Measurements from ENCODE around the gene ROR2. TPM values are rescaled to one million over a fixed set of nuclear protein-coding genes. Genes with fewer than 3 reads are reported as not detected.
"Not testable (repeated sequence)": the region's sequence is repeated elsewhere in the genome, so short reads cannot be mapped to it uniquely, and the experiment has no call there.

ROR2 gene
- total RNA-seq, 2 experiments from 2014 or later = 0.08 to 0.14 TPM

DNA sequence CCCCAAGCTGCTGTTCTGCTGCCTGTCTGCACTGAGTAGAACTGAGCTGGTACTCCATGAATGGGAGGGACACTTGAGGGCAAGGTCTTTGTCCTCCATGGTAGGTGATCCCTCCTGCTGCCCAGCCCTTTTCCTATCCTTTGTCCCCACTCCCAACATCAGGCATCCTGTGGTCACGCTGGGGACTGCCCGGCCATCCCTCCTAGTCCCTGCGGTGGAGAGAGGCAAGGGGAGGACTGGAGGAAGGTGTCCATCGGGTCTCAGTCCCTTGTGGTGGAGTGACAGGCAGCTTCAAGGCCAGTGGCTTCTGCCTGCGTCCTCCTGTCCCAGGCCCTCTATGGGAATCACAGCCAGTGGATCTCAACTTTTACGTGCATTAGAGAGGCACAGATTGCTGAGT is 25.9 kb downstream of the ROR2 start:
- ATAC-seq (ENCODE audit: low read depth) = no peak
- POLR2A ChIA-PET = no interaction called here
- Mint-ChIP-seq H3K27me3 (peaks cover 20% of the 10 kb centered on the region), H3K9me3 (peaks cover 6% of the 10 kb centered on the region), H3K36me3 (no peaks in the 10 kb centered on the region), H3K27ac (no peak overlapping the region), H3K4me3 (no peak overlapping the region), H3K4me1 (no peaks in the 10 kb centered on the region)
- no peak for DNase-seq

DNA sequence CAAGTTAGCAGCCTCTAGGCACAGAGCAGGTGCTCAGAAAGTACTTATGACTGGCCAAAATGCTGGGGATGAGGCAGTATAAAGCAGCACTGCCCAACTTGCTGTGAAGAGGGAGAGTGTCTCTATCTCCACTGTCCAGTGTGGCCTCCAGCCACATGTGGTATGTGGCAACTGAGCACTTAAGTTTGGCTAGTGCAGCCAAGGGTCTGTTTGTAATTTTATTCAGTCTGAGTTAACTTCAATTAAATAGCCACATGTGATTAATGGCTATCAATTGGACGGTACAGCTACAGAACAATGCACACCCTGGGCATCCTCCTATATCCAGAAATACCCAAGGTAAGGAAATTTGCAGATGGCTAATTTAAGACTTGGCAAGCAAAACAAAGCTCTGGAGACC is 26.9 kb downstream of the ROR2 start:
- ATAC-seq (ENCODE audit: low read depth) (no peak), DNase-seq (no peak)
- peaks cover 6% of the 10 kb centered on the region for H3K9me3 Mint-ChIP-seq
- H3K27ac Mint-ChIP-seq = no peak overlapping the region
- no peaks in the 10 kb centered on the region for H3K4me1 Mint-ChIP-seq
- POLR2A ChIA-PET = no interaction called here
- H3K27me3 Mint-ChIP-seq = peaks cover 24% of the 10 kb centered on the region
- H3K36me3 Mint-ChIP-seq = no peaks in the 10 kb centered on the region
- H3K4me3 Mint-ChIP-seq = no peak overlapping the region

DNA sequence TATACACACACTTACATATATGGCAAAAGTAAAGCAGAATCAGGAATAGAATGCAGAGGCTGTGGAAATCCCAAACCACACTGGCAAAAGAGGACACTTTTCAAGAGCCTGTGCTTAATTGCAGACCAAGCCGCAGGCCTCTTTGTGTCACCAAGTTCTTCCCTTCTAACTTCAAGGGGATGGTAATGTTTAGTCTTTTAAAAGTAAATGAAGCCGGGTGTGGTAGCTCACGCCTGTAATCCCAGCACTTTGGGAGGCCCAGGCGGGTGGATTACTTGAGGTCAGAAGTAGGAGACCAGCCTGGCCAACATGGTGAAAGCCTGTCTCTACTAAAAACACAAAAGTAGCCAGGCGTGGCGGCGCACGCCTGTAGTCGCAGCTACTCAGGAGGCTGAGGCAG is 28.7 kb downstream of the ROR2 start:
- Mint-ChIP-seq H3K4me3 (no peak overlapping the region), H3K36me3 (no peaks in the 10 kb centered on the region), H3K9me3 (no peaks in the 10 kb centered on the region), H3K4me1 (no peaks in the 10 kb centered on the region), H3K27me3 (peaks cover 26% of the 10 kb centered on the region), H3K27ac (no peak overlapping the region)
- ATAC-seq (ENCODE audit: low read depth) (no peak), DNase-seq (no peak)
- POLR2A ChIA-PET = no interaction called here

DNA sequence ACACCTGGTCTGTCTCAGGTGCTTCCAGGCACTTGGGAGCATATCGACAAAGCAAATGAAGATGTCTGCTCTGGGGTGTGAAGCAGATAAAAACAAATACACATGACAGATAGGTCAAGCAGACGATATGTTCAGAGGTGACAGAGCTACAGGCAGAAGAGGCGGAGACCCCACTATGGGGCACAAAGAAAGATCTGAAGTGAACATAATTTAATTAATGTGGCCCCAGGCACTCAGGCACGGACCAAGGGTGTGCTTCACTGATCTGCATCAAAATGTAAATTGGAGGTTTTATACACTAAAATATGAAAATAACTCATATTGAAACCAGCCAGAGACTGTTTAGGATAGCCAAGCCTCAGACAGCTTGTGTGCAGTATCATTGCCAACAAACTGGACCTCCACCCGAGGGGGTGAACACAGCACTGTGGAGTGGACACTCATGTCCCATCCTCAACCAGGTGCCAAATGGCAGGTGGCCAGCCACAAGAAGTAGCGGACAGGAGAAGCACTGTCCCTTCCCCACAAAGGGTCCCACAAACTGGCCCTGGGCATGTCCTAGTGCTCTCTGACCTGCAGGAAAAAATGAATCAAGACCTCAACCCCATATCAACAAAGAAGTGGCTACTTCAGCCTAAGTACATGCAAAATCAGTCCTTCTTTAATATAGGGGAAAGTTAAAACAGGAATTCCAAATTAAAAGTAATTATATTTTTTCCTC is 29.2 kb downstream of the ROR2 start:
- no peak for DNase-seq
- Mint-ChIP-seq H3K9me3 (no peaks in the 10 kb centered on the region), H3K36me3 (no peaks in the 10 kb centered on the region), H3K27me3 (peaks cover 28% of the 10 kb centered on the region), H3K4me3 (no peak overlapping the region), H3K4me1 (no peaks in the 10 kb centered on the region), H3K27ac (no peak overlapping the region)
- POLR2A ChIA-PET = no interaction called here
- no peak for ATAC-seq (ENCODE audit: low read depth)

DNA sequence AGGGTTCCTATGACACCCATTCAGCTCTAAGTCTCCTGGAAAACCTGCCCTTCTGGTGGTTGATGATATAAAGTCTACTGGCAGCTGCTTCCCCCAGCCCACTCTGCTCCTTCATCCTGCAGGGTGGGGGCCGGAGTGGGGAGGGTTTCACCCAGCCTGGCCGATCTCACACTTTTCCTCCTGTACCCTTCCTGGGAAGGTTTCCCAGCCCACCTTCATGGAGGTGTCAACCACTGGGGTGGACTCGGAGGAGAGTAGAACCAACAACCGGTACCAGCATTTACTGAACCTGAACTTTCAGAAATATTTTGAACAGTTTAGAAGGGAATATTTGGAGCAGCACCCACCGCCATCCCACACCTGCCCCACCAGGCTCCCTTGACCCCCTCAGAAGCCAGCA is 30.4 kb downstream of the ROR2 start:
- peaks cover 29% of the 10 kb centered on the region for H3K27me3 Mint-ChIP-seq
- no peaks in the 10 kb centered on the region for H3K9me3 Mint-ChIP-seq
- no peak for DNase-seq
- POLR2A ChIA-PET = no interaction called here
- H3K4me1 Mint-ChIP-seq = no peaks in the 10 kb centered on the region
- no peaks in the 10 kb centered on the region for H3K36me3 Mint-ChIP-seq
- no peak overlapping the region for H3K4me3 Mint-ChIP-seq
- H3K27ac Mint-ChIP-seq = no peak overlapping the region
- no peak for ATAC-seq (ENCODE audit: low read depth)

DNA sequence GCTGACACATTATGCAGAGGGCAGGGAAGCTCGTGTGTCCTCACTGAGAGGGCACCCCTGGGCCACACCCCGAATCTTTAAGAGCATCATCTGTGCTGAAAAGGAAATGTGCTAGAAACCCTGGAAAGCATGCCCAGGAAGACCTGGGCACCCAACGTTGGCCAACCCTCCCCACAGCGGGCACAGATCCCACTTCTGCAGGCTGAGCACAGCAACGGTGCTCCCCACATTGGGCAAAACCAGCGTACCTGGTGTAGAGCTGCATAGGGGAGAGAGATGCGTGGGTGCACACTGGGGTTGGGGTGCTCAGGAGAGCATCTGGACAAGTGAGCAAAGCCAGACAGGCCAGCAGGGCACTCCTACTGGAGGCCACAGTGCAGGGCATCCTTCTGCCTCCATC is 32.6 kb downstream of the ROR2 start:
- Mint-ChIP-seq H3K27ac (no peak overlapping the region), H3K4me1 (no peaks in the 10 kb centered on the region), H3K36me3 (no peaks in the 10 kb centered on the region), H3K27me3 (peaks cover 24% of the 10 kb centered on the region), H3K4me3 (no peak overlapping the region), H3K9me3 (no peaks in the 10 kb centered on the region)
- ATAC-seq (ENCODE audit: low read depth) (no peak), DNase-seq (no peak)
- POLR2A ChIA-PET = interaction anchor here (0.6 kb wide), 1 partner anchor 737 kb away, joined by 3 read pairs; no protein-coding TSS in a partner anchor

DNA sequence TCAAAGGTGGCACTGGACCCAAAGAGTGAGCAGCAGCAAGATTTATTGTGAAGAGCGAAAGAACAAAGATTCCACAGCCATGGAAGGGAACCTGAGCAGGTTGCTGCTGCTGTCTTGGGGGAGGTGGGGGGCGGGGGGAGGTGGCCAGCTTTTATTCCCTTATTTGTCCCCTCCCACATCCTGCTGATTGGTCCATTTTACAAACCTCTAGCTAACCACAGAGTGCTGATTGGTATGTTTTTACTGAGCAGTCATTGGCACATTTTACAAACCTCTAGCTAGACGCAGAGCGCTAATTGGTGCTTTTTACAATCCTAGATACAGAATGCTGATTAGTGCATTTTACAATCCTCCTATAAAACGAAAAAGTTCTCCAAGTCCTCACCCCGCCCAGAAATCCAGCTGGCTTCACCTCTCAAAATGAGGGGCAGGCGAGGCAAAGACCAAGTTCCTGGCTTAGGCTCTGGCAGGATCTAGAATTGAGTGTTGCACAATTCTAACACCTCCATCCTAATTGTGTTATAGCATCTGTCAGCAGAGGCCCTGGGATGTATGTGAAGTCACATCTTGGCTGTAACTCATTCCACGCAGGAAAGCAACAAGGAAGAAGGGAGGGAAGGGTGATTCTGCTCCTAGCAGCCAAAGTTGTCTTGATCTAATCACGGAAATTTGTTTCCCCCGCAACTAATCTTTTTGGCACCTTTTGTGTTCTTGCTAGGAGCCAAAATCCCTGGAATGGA is 34.3 kb downstream of the ROR2 start:
- H3K4me3 Mint-ChIP-seq = no peak overlapping the region
- no peak overlapping the region for H3K27ac Mint-ChIP-seq
- H3K36me3 Mint-ChIP-seq = no peaks in the 10 kb centered on the region
- POLR2A ChIA-PET = no interaction called here
- H3K27me3 Mint-ChIP-seq = peaks cover 34% of the 10 kb centered on the region
- ATAC-seq (ENCODE audit: low read depth) = no peak
- H3K4me1 Mint-ChIP-seq = peaks cover 2% of the 10 kb centered on the region
- H3K9me3 Mint-ChIP-seq = no peaks in the 10 kb centered on the region
- no peak for DNase-seq

DNA sequence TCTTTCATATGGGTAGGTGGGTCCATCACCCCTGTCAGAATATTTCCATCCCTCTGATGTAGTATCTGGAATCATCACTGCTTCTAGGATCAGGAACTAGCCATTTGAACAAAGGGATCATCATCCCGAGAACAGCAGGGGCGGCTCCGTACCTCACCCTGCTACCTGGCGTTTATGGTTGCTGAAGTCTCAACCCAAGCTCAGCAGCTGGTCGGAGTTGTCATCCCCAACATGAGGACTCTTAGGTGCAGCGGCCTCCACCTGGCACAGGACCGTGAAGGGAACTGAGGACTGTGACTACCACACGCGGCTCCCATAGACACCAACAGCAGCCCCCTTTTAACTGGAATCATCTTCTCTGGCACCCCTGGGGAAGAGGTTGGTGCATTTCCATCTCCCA is 35.1 kb downstream of the ROR2 start:
- no peak overlapping the region for H3K4me3 Mint-ChIP-seq
- no peaks in the 10 kb centered on the region for H3K36me3 Mint-ChIP-seq
- peaks cover 39% of the 10 kb centered on the region for H3K27me3 Mint-ChIP-seq
- POLR2A ChIA-PET = no interaction called here
- DNase-seq (no peak), ATAC-seq (ENCODE audit: low read depth) (no peak)
- H3K27ac Mint-ChIP-seq = no peak overlapping the region
- H3K9me3 Mint-ChIP-seq = no peaks in the 10 kb centered on the region
- peaks cover 2% of the 10 kb centered on the region for H3K4me1 Mint-ChIP-seq

DNA sequence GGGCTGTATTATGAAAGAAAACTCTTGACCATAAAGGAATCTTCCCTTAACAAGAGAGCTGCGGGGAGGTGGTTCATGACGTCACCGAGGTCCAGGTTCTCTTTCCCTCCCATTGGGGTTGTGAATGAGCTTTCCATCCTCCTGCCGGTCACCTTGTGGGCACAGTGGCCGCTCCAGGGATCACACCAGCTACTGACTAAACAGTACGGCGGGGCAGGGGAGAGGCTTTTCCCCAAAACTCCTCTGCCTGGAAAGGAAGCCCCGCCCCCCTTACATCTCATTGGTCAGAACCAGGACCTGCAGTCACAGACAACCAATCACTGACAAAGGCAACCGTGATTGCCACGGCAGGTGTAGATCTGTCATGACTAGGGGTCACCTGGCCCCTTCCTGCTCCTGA is 35.6 kb downstream of the ROR2 start:
- DNase-seq (no peak), ATAC-seq (ENCODE audit: low read depth) (no peak)
- Mint-ChIP-seq H3K36me3 (no peaks in the 10 kb centered on the region), H3K27ac (no peak overlapping the region), H3K4me3 (no peak overlapping the region), H3K9me3 (no peaks in the 10 kb centered on the region), H3K27me3 (peaks cover 38% of the 10 kb centered on the region), H3K4me1 (peaks cover 2% of the 10 kb centered on the region)
- POLR2A ChIA-PET = no interaction called here

DNA sequence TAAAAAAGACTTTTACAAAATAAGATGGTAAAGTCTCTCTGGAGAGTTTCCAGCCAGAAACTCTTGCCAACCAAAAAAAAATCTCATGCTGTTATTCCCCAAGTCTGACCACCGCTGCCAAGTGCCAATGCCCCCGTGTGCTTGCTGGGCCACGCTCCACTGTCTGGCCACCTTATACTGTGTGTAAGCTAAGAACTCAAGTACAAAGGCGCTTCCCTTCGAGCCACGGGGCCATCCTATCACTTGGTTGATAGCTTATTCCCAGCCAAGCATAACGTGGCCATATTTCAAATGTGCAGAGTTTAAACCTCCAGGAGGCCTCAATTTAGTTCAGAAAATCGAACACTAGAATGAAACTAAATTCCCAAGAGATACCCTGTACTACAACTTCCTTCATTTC is 36.0 kb downstream of the ROR2 start:
- no peaks in the 10 kb centered on the region for H3K9me3 Mint-ChIP-seq
- no peak for ATAC-seq (ENCODE audit: low read depth)
- H3K27me3 Mint-ChIP-seq = peaks cover 34% of the 10 kb centered on the region
- POLR2A ChIA-PET = no interaction called here
- H3K4me3 Mint-ChIP-seq = no peak overlapping the region
- peaks cover 2% of the 10 kb centered on the region for H3K4me1 Mint-ChIP-seq
- H3K27ac Mint-ChIP-seq = no peak overlapping the region
- DNase-seq = no peak
- no peaks in the 10 kb centered on the region for H3K36me3 Mint-ChIP-seq

DNA sequence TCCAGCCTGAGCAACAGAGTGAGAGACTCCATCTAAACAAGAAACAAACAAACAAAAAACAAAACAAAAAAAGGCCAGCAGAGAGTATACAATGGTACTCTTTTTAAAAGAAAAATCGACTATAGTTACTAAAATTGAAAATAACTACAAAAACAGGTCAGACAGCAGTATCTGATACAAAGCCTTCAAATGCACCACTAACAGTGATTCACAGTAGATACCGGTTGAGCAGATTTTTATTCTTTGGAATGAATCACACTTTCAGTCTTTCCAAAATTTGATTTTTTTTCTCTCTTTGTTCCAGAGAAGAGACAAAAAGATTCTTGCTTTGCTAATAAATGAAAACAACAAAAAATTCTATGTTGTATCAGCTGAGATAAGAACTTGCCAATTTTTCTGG is 36.9 kb downstream of the ROR2 start:
- POLR2A ChIA-PET = no interaction called here
- H3K27ac Mint-ChIP-seq = no peak overlapping the region
- H3K9me3 Mint-ChIP-seq = no peaks in the 10 kb centered on the region
- H3K36me3 Mint-ChIP-seq = no peaks in the 10 kb centered on the region
- peaks cover 31% of the 10 kb centered on the region for H3K27me3 Mint-ChIP-seq
- no peak for DNase-seq
- H3K4me3 Mint-ChIP-seq = no peak overlapping the region
- no peak for ATAC-seq (ENCODE audit: low read depth)
- H3K4me1 Mint-ChIP-seq = peaks cover 8% of the 10 kb centered on the region

DNA sequence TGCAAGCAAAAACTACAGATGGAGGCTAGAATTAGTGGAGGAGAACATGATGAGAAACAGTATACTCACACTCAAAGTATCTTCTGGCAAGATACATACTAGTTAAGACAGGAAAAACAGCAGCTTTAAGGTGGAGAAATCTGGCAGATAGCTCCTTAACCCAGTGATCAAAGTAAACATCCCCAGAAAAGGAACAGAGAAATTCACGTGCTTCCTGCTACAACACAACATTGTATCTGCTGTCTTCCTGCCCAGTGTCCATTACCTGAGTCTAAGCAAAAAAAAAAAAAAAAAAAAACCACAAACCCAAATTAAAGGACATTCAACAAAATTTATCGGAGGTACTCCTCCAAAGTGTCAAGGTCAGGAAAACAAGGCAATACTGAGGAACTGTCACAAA is 38.4 kb downstream of the ROR2 start:
- POLR2A ChIA-PET = no interaction called here
- peaks cover 27% of the 10 kb centered on the region for H3K27me3 Mint-ChIP-seq
- no peaks in the 10 kb centered on the region for H3K36me3 Mint-ChIP-seq
- H3K4me3 Mint-ChIP-seq = no peak overlapping the region
- H3K4me1 Mint-ChIP-seq = peaks cover 22% of the 10 kb centered on the region
- no peak overlapping the region for H3K27ac Mint-ChIP-seq
- DNase-seq = no peak
- ATAC-seq (ENCODE audit: low read depth) = no peak
- H3K9me3 Mint-ChIP-seq = no peaks in the 10 kb centered on the region

DNA sequence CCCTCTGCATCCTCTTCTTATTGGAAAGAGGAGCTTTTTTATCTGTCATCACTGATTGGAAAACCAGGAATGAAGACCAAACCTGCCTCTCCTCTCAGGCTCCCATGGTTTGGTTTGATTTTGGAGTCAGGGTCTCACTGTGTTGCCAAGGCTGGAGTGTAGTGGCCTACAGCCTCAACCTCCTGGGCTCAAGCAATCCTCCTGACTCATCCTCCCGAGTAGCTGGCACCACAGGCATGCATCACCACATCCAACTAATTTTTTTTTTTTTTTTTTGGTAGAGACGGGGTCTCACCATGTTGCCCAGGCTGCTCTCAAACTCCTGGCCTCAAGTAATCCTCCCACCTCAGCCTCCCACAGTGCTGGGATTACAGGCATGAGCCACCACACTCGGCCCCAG is 40.8 kb downstream of the ROR2 start:
- ATAC-seq (ENCODE audit: low read depth); H3K4me3 Mint-ChIP-seq; H3K9me3 Mint-ChIP-seq; H3K36me3 Mint-ChIP-seq; DNase-seq; POLR2A ChIA-PET: not testable (repeated sequence)
- H3K4me1 Mint-ChIP-seq = peaks cover 22% of the 10 kb centered on the region
- peak overlapping the region; percentile 4 for H3K27ac Mint-ChIP-seq
- H3K27me3 Mint-ChIP-seq = peaks cover 17% of the 10 kb centered on the region

DNA sequence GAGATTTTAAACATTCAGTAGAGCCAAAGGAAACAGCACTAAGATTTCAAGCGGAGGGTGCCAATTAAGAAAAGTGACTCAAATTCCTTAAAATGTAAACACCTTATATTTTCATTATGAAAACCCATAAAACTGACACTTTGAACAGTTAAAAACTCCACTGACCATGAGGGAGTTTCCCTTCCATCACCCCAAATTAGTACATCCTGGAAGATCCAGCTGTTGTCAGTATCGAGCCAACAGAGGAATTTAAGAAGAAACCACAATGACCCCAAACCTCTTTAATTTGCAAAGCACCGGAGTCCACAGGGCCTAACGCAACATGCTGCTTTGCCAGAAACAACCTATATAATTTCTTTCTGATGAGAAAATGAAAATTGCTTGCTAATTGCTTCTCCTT is 41.3 kb downstream of the ROR2 start:
- peaks cover 22% of the 10 kb centered on the region for H3K4me1 Mint-ChIP-seq
- H3K27ac Mint-ChIP-seq = no peak overlapping the region
- ATAC-seq (ENCODE audit: low read depth) (no peak), DNase-seq (no peak)
- H3K4me3 Mint-ChIP-seq = no peak overlapping the region
- H3K9me3 Mint-ChIP-seq = no peaks in the 10 kb centered on the region
- POLR2A ChIA-PET = no interaction called here
- peaks cover 18% of the 10 kb centered on the region for H3K27me3 Mint-ChIP-seq
- no peaks in the 10 kb centered on the region for H3K36me3 Mint-ChIP-seq

Data from activated naive CD8-positive, alpha-beta T cell treated with anti-CD3 and anti-CD28 coated beads, Interleukin-2, amount 10 ng/mL, durations not matched to agents 7 days and 5 days (primary cell).